GM12873 (cell line): ENCODE measurements around the gene ZMAT5.

ENCODE experiments used
- CTCF ChIP-seq: IDR thresholded peaks from 2 replicates; pipeline ENCODE4 v1.5.1; 2012; ENCODE audit warnings: low read depth, mild to moderate bottlenecking, moderate library complexity, low read length, control low read depth; ENCODE audit not compliant: insufficient read depth; ENCODE audit errors: missing control alignments

ZMAT5 gene

GRCh38 chr22:29787371-29787980, 20.7 kb upstream of the ZMAT5 start:
- TF ChIP-seq CTCF: no peak

GRCh38 chr22:29786031-29786430, 19.2 kb upstream of the ZMAT5 start:
- no peak for TF ChIP-seq CTCF

GRCh38 chr22:29784451-29785361, 17.9 kb upstream of the ZMAT5 start:
- no peak for TF ChIP-seq CTCF

- TF ChIP-seq CTCF: no peak
Measured at GRCh38 chr22:29782061-29782845, 15.4 kb upstream of the ZMAT5 start.

GRCh38 chr22:29780748-29781676, 14.2 kb upstream of the ZMAT5 start:
- TF ChIP-seq CTCF: no peak

- TF ChIP-seq CTCF: no peak
Measured at GRCh38 chr22:29780220-29780619, 13.4 kb upstream of the ZMAT5 start.

- no peak for TF ChIP-seq CTCF
Measured at GRCh38 chr22:29773233-29773632, 6.4 kb upstream of the ZMAT5 start.
